ENCODE data around the gene CPM. TPM values are rescaled to one million over a fixed set of nuclear protein-coding genes. Genes with fewer than 3 reads are reported as not detected.

CPM gene
- total RNA-seq, 1 donor from 2014 or later: 41.7 TPM

DNA sequence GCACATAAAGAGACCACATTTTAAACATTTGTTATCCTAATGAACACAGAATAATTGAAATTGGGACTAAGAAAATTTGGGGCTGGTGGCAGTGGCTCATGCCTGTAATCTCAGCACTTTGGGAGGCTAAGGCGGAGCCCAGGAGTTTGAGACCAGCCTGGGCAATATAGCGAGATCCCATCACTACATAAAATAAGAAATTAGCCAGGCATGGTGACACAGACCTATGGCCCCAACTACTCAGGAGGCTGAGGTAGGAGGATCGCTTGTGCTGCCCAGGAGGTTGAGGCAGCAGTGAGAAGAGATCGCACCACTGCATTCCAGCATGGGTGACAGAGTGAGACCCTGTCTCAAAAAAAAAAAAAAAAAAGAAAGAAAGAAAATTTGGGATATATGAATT, 59.7 kb downstream of the CPM start:
- TF ChIP-seq, protein P1, sequence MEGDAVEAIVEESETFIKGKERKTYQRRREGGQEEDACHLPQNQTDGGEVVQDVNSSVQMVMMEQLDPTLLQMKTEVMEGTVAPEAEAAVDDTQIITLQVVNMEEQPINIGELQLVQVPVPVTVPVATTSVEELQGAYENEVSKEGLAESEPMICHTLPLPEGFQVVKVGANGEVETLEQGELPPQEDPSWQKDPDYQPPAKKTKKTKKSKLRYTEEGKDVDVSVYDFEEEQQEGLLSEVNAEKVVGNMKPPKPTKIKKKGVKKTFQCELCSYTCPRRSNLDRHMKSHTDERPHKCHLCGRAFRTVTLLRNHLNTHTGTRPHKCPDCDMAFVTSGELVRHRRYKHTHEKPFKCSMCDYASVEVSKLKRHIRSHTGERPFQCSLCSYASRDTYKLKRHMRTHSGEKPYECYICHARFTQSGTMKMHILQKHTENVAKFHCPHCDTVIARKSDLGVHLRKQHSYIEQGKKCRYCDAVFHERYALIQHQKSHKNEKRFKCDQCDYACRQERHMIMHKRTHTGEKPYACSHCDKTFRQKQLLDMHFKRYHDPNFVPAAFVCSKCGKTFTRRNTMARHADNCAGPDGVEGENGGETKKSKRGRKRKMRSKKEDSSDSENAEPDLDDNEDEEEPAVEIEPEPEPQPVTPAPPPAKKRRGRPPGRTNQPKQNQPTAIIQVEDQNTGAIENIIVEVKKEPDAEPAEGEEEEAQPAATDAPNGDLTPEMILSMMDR (conservative IDR thresholded peaks at IDR 0.05; ENCODE audit: low read depth, low read length): no peak
- H3K4me3 ChIP-seq (ENCODE audit: low read depth, low read length): no peak overlapping the region

DNA sequence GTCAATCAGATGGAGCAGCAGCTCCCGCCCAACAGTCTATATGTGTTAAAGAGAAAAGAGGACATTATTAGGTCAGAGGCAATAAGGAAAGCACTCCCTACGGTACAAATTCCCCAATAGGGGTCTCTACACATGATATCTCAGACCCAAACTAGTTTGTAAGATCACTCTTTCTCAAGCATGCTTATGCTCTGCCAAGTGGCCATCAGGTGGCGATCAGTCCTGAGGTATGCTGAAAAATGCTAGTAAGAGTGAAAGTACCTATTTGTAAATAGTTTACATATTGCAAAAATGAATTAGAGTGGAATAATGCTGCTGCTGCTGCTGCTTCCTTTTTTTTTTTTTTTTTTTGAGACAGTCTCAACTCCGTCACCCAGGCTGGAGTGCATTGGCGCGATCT, 61.0 kb downstream of the CPM start:
- TF ChIP-seq, protein P1 (conservative IDR thresholded peaks at IDR 0.05; ENCODE audit: low read depth, low read length): peak; percentile 47
- no peak for DNase-seq (ENCODE audit: low read depth)

More for the DNA sequence above, 59.7 kb downstream of the CPM start:
- no peak for DNase-seq (ENCODE audit: low read depth)

DNA sequence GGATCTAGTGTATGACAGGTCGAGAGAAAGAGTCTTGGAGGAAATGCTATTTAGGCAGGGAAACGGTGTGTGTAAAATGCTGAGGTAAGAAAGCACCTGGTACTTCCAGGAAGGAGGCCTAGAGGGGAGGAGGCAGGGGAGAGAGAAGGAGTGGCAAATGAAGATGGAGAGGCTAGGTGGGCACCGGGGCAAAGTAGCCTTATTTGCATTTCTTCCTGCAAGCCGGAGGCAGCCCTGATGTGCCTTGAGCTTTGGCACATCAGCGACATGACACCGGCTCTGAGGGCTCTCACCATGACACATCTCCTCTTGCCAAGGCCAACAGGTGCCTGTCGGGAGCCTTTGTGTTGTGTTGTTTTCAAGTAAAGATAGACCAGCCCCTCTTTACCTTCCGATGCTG, 61.6 kb downstream of the CPM start:
- TF ChIP-seq, protein P1 (conservative IDR thresholded peaks at IDR 0.05; ENCODE audit: low read depth, low read length): no peak
- no peak for DNase-seq (ENCODE audit: low read depth)
- no peak overlapping the region for H3K4me3 ChIP-seq (ENCODE audit: low read depth, low read length)

More for the DNA sequence above, 61.0 kb downstream of the CPM start:
- no peak overlapping the region for H3K4me3 ChIP-seq (ENCODE audit: low read depth, low read length)

DNA sequence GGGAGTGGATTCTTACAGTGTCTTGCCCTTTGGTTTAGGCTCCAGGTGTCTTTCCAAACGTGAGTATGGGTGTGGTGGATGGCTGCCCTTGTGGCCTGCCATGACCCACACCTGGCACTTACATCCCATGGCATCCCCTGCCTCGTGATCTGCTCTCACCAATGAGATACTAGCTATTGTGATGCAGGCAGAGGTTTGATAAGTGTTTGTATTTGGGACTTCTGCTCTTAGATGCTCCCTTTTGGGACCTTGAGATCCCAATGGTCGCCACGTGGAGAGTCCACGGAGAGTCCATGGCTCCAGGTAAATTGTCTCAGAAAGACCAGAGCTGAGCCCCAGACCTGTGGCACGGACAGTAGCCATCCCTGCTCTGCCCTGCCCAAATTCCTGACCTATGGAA, 62.5 kb downstream of the CPM start:
- DNase-seq (ENCODE audit: low read depth): no peak
- H3K4me3 ChIP-seq (ENCODE audit: low read depth, low read length): no peak overlapping the region
- TF ChIP-seq, protein P1 (conservative IDR thresholded peaks at IDR 0.05; ENCODE audit: low read depth, low read length): no peak

DNA sequence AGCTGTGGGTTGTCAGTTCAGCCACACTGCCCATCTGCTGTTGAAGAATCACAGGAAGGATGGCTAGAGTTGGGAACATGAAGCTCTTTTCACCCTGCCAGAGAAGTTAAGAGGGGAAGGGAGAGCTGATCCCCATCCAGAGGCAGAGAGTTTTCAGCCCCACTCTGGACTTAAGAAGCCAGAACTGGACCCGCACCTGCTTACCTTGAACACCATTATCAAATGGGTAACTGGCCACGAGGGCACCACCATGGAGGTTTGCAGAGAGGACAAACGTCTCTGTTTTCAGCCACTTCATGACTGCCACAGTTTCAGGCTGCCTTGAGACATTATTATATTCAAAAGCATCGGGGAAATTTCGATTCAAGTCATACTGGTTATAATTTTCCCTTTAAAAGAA, 63.0 kb downstream of the CPM start:
- no peak overlapping the region for H3K4me3 ChIP-seq (ENCODE audit: low read depth, low read length)
- no peak for DNase-seq (ENCODE audit: low read depth)
- TF ChIP-seq, protein P1 (conservative IDR thresholded peaks at IDR 0.05; ENCODE audit: low read depth, low read length): no peak

DNA sequence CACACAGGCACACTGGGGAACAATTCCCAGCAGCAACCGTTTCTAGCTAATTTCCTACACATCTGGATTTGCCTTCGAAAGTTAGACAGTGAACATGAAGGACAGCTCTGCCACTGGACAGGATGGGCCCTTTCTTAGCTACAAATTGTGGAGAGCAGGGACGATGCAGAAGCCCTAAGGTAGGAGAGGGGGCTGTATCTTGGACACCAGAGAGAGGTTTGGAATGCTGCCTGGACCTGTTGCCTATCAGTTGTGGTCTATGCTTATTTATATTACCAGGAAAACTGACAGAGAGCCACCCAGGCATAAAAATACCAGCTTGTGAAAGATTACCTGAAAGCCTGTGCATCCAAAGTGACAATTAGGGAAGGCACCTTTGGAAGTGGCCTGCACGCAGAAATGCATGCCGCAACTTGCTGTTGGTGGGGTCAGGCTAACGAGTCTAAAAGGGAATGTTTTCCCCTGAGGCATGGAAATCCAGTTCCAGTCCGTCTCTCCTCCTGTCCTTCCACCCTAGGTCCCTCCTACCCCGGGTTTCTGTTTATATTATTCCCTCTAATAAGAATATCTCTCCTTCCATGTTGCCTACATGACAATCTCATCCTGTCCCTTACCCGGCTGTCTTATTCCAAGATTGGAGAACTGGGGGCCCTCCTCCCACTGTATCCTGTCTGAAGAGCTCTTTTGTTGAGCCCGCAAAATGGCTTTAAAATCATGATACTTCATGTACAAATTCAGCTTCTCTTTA, 64.8 kb downstream of the CPM start:
- DNase-seq (ENCODE audit: low read depth): no peak
- H3K4me3 ChIP-seq (ENCODE audit: low read depth, low read length): no peak overlapping the region
- TF ChIP-seq, protein P1 (conservative IDR thresholded peaks at IDR 0.05; ENCODE audit: low read depth, low read length): no peak

DNA sequence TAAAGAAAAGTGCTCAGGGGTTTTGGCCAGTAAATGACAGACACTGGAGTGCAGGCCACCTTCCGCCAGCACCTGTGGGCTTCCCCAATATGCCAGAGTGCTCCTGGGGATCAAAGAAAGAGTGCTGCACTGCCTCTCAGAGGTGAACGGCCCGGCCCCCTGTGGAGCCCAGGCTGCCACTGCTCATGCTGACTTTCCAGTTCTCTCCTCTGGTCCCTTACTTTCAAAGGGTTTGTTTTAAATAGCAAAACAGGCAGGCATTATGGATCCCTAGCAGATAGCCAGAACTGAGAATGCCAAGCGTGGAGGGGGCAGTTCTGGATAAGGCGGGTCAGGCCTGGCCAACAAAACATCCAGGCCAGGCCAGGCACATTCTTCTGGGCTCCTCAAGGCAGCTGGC, 65.4 kb downstream of the CPM start:
- TF ChIP-seq, protein P1 (conservative IDR thresholded peaks at IDR 0.05; ENCODE audit: low read depth, low read length): no peak
- H3K4me3 ChIP-seq (ENCODE audit: low read depth, low read length): no peak overlapping the region
- DNase-seq (ENCODE audit: low read depth): no peak
